H9 (cell line): ENCODE data around the gene FHIP1B. TPM values are rescaled to one million over a fixed set of nuclear protein-coding genes. Genes with fewer than 3 reads are reported as not detected.
A peak's percentile ranks its signal among the peaks of the same experiment; 100 is the strongest.

Source experiments
- DNase-seq: peaks from one replicate; pipeline ENCODE4 v3.0.0-alpha.2; 2017
- H2AFZ ChIP-seq: one replicate; pipeline ENCODE4 v1.6.1; 2013; ENCODE audit warnings: mild to moderate bottlenecking, low read length, control low read depth, moderate library complexity
- H2AK5ac ChIP-seq: 2 replicates; pipeline ENCODE4 v1.6.1; 2013; ENCODE audit warnings: low read length, control low read depth, mixed read lengths; ENCODE audit not compliant: insufficient read length
- H2BK120ac ChIP-seq: one replicate; pipeline ENCODE4 v1.6.1; 2013; ENCODE audit warnings: low read depth, mild to moderate bottlenecking, low read length, control low read depth, inconsistent platforms; ENCODE audit not compliant: poor library complexity, severe bottlenecking
- H2BK12ac ChIP-seq: 2 replicates; pipeline ENCODE4 v1.6.1; 2013; ENCODE audit warnings: low read length, control low read depth, mixed read lengths, low read depth; ENCODE audit not compliant: insufficient read length
- H2BK15ac ChIP-seq: 2 replicates; pipeline ENCODE4 v1.6.1; 2013; ENCODE audit warnings: low read depth, low read length, control low read depth
- H2BK20ac ChIP-seq: one replicate; pipeline ENCODE4 v1.6.1; 2013; ENCODE audit warnings: low read depth, mild to moderate bottlenecking, low read length, control low read depth, inconsistent platforms; ENCODE audit not compliant: poor library complexity, severe bottlenecking
- H2BK5ac ChIP-seq: 2 replicates; pipeline ENCODE4 v1.6.1; 2013; ENCODE audit warnings: low read length, control low read depth, mixed read lengths; ENCODE audit not compliant: insufficient read length
- H3K14ac ChIP-seq: 2 replicates; pipeline ENCODE4 v1.6.1; 2013; ENCODE audit warnings: low read length, control low read depth; ENCODE audit not compliant: insufficient read depth
- H3K18ac ChIP-seq: 2 replicates; pipeline ENCODE4 v1.6.1; 2013; ENCODE audit warnings: low read depth, mild to moderate bottlenecking, mixed read lengths, low read length, control low read depth; ENCODE audit not compliant: insufficient read length
- H3K23ac ChIP-seq: 2 replicates; pipeline ENCODE4 v1.6.1; 2013; ENCODE audit warnings: low read length, control low read depth, mixed read lengths, low read depth; ENCODE audit not compliant: insufficient read length
- H3K23me2 ChIP-seq: 2 replicates; pipeline ENCODE4 v1.6.1; 2013; ENCODE audit warnings: low read depth, mild to moderate bottlenecking, mixed read lengths, low read length, control low read depth; ENCODE audit not compliant: insufficient read length, poor library complexity, severe bottlenecking
- H3K27ac ChIP-seq: 2 replicates; pipeline ENCODE4 v1.5.1; 2013; ENCODE audit warnings: low read length, control low read depth, mixed read lengths, low read depth; ENCODE audit not compliant: insufficient read length
- H3K27me3 ChIP-seq: 2 replicates; pipeline ENCODE4 v1.6.1; 2013; ENCODE audit warnings: low read length, control low read depth, inconsistent platforms; ENCODE audit not compliant: insufficient read depth
- H3K4ac ChIP-seq: 2 replicates; pipeline ENCODE4 v1.6.1; 2013; ENCODE audit warnings: low read depth, mild to moderate bottlenecking, control low read depth, inconsistent platforms, low read length, moderate library complexity
- H3K4me1 ChIP-seq: 2 replicates; pipeline ENCODE4 v1.6.1; 2013; ENCODE audit warnings: low read length, control low read depth, inconsistent platforms; ENCODE audit not compliant: insufficient read depth
- H3K4me2 ChIP-seq: 2 replicates; pipeline ENCODE4 v1.6.1; 2013; ENCODE audit warnings: low read length, control low read depth, mixed read lengths; ENCODE audit not compliant: insufficient read length, insufficient read depth
- H3K56ac ChIP-seq: 2 replicates; pipeline ENCODE4 v1.6.1; 2013; ENCODE audit warnings: low read depth, mild to moderate bottlenecking, mixed read lengths, low read length, control low read depth; ENCODE audit not compliant: insufficient read length
- H3K79me1 ChIP-seq: 2 replicates; pipeline ENCODE4 v1.6.1; 2013; ENCODE audit warnings: low read depth, mild to moderate bottlenecking, moderate library complexity, low read length, control low read depth, inconsistent platforms; ENCODE audit not compliant: insufficient read depth, poor library complexity, severe bottlenecking
- H3K79me2 ChIP-seq: 2 replicates; pipeline ENCODE4 v1.6.1; 2013; ENCODE audit warnings: low read length, control low read depth, inconsistent platforms; ENCODE audit not compliant: insufficient read depth
- H3K9ac ChIP-seq: 2 replicates; pipeline ENCODE4 v1.6.1; 2013; ENCODE audit warnings: low read length, control low read depth, mixed read lengths; ENCODE audit not compliant: insufficient read length; ENCODE audit errors: extremely low read depth
- H3K9me3 ChIP-seq: one replicate; pipeline ENCODE4 v1.6.1; 2013; ENCODE audit warnings: low read depth, low read length, inconsistent platforms; ENCODE audit not compliant: control insufficient read depth
- H3T11ph ChIP-seq: one replicate; pipeline ENCODE4 v1.6.1; 2013; ENCODE audit warnings: mild to moderate bottlenecking, low read length, control low read depth, inconsistent platforms
- H4K20me1 ChIP-seq: one replicate; pipeline ENCODE4 v1.6.1; 2013; ENCODE audit not compliant: control insufficient read depth, insufficient read length, insufficient read depth
- H4K5ac ChIP-seq: 2 replicates; pipeline ENCODE4 v1.6.1; 2013; ENCODE audit warnings: low read depth, mild to moderate bottlenecking, mixed read lengths, low read length, control low read depth; ENCODE audit not compliant: insufficient read length
- H4K8ac ChIP-seq: replicated peaks from 2 replicates; pipeline ENCODE4 v1.6.1; 2013; ENCODE audit warnings: low read length, control low read depth, mixed read lengths, low read depth; ENCODE audit not compliant: insufficient read length
- H4K91ac ChIP-seq: 2 replicates; pipeline ENCODE4 v1.6.1; 2013; ENCODE audit warnings: low read depth, mild to moderate bottlenecking, moderate library complexity, mixed read lengths, low read length, control low read depth; ENCODE audit not compliant: insufficient read length
- H3K27ac Mint-ChIP-seq, 3 experiments: 2 replicates in 2 of 3; 3 replicates in 1 of 3; pipeline ENCODE4 v1.8.0; 2020 to 2021; ENCODE audit warnings: mixed read lengths in 3 of 3, mild to moderate bottlenecking in 1 of 3, moderate library complexity in 1 of 3
- H3K27me3 Mint-ChIP-seq: 2 replicates; pipeline ENCODE4 v1.8.0; 2021; ENCODE audit warnings: low read depth, mild to moderate bottlenecking, moderate library complexity, mixed read lengths
- H3K36me3 Mint-ChIP-seq, 3 experiments: 2 replicates in 2 of 3; 3 replicates in 1 of 3; pipeline ENCODE4 v1.8.0; 2020 to 2021; ENCODE audit warnings: low read depth in 3 of 3, mixed read lengths in 3 of 3; ENCODE audit not compliant: insufficient read depth in 1 of 3
- H3K4me1 Mint-ChIP-seq, 2 experiments: 2 replicates each; pipeline ENCODE4 v1.8.0; 2020; ENCODE audit warnings: mixed read lengths in 2 of 2
- H3K4me3 Mint-ChIP-seq, 2 experiments: 2 replicates in 1 of 2; 3 replicates in 1 of 2; pipeline ENCODE4 v1.8.0; 2020 to 2021; ENCODE audit warnings: mild to moderate bottlenecking in 2 of 2, mixed read lengths in 2 of 2, moderate library complexity in 1 of 2
- H3K9me3 Mint-ChIP-seq, 2 experiments: 2 replicates in 1 of 2; 3 replicates in 1 of 2; pipeline ENCODE4 v1.8.0; 2020; ENCODE audit warnings: mild to moderate bottlenecking in 2 of 2, mixed read lengths in 2 of 2, moderate library complexity in 1 of 2
- WGBS: extraction: QIAGEN DNeasy Blood & Tissue Kit; methylation state at CpG from one replicate; pipeline ENCODE4 v1.1.7; 2013; ENCODE audit warnings: missing lambda C conversion rate, low lambda C conversion rate, mixed read lengths; ENCODE audit not compliant: insufficient read length; ENCODE audit errors: extremely low coverage; 5-methylcytosine and 5-hydroxymethylcytosine counted together
- total RNA-seq: library from RNA; stranded (reverse); gene quantifications from 2 replicates; pipeline ENCODE4 v1.2.1, GENCODE V29; 2021
- TF ChIP-seq, protein P1 (sequence below): fragments of 200-600 bp; sonication (generic); conservative IDR thresholded peaks from 3 replicates; pipeline ENCODE4 v1.8.0; 2021; ENCODE audit warnings: antibody characterized with exemption, mild to moderate bottlenecking

Gene FHIP1B
- total RNA-seq, 1 experiment from 2014 or later, result 28.5 TPM

DNA sequence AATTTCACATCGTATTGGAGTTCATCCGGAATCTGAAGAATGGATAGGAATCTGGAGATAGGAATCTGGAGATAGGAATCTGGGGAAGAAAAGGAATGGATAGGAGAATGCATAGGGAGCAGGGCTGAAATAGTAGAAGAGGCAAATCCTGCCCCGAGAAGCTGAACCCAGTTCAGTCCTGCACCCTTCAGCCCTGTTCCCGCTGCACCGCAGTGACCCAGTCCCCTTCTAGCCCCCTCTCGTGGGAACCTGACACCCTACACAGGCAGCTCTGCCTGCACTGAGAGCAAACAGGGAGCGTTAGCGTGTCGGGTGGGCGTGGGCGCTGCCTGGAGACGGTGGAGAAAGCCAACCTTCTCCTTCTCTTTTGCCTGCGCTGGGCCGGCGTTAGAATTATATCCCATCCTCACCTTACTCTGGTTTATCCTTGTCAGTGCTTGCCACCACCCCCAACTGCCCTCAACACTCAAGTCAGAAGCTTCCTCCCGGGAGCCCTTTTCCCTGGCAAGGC, 24.2 kb upstream of the FHIP1B start:
- H3K18ac ChIP-seq, result no peak overlapping the region
- no peak overlapping the region for H4K5ac ChIP-seq
- no peak overlapping the region for H4K8ac ChIP-seq
- no peak overlapping the region for H3K9ac ChIP-seq
- H2AK5ac ChIP-seq, result no peak overlapping the region
- H2BK120ac ChIP-seq, result no peak overlapping the region
- no peak overlapping the region for H2BK15ac ChIP-seq
- H3K4ac ChIP-seq, result no peak overlapping the region
- no peak overlapping the region for H4K91ac ChIP-seq
- no peak overlapping the region for H3K14ac ChIP-seq
- H4K20me1 ChIP-seq, result no peaks in the 10 kb centered on the region
- peaks cover 11% of the 10 kb centered on the region for H3K23me2 ChIP-seq
- no peak overlapping the region for H3K27ac ChIP-seq
- TF ChIP-seq, protein P1, sequence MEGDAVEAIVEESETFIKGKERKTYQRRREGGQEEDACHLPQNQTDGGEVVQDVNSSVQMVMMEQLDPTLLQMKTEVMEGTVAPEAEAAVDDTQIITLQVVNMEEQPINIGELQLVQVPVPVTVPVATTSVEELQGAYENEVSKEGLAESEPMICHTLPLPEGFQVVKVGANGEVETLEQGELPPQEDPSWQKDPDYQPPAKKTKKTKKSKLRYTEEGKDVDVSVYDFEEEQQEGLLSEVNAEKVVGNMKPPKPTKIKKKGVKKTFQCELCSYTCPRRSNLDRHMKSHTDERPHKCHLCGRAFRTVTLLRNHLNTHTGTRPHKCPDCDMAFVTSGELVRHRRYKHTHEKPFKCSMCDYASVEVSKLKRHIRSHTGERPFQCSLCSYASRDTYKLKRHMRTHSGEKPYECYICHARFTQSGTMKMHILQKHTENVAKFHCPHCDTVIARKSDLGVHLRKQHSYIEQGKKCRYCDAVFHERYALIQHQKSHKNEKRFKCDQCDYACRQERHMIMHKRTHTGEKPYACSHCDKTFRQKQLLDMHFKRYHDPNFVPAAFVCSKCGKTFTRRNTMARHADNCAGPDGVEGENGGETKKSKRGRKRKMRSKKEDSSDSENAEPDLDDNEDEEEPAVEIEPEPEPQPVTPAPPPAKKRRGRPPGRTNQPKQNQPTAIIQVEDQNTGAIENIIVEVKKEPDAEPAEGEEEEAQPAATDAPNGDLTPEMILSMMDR, result no peak; the same call in 1 of the 3 replicates
- H2BK20ac ChIP-seq, result no peak overlapping the region
- Mint-ChIP-seq H3K9me3 (no peaks in the 10 kb centered on the region), H3K36me3 (no peaks in the 10 kb centered on the region), H3K27ac (no peak overlapping the region), H3K4me1 (peaks cover 6 to 10% of the 10 kb centered on the region in 2 experiments; a peak in 3 of 4 replicates), H3K4me3 (peak overlapping the region; percentile 65 to 85; a peak in 4 of 5 replicates), H3K27me3 (no peaks in the 10 kb centered on the region; the same call in 1 of the 2 replicates)
- no peaks in the 10 kb centered on the region for H3K79me2 ChIP-seq
- peak; percentile 39 for DNase-seq
- H3K23ac ChIP-seq, result no peak overlapping the region
- WGBS, result no CpG with 5 or more reads among the region's 16 CpGs
- H3K79me1 ChIP-seq, result no peaks in the 10 kb centered on the region
- no peaks in the 10 kb centered on the region for H3K9me3 ChIP-seq
- no peak overlapping the region for H2BK12ac ChIP-seq
- H3K4me1 ChIP-seq, result no peaks in the 10 kb centered on the region
- H2BK5ac ChIP-seq, result no peak overlapping the region
- no peak overlapping the region for H3K56ac ChIP-seq
- no peak overlapping the region for H3T11ph ChIP-seq
- H3K27me3 ChIP-seq, result peaks cover 22% of the 10 kb centered on the region
- H3K4me2 ChIP-seq, result peak overlapping the region; percentile 56
- H2AFZ ChIP-seq, result no peak overlapping the region
